Natural killer cell treated with Interleukin-12 subunit alpha and Interleukin-12 subunit beta and Interleukin-15 and Interleukin-18, amount 100 ng/mL, for 72 hours (primary cell): Measurements from ENCODE around the gene GIT1. TPM values are rescaled to one million over a fixed set of nuclear protein-coding genes. Genes with fewer than 3 reads are reported as not detected.
A peak's percentile ranks its signal among the peaks of the same experiment; 100 is the strongest.
"Not testable (repeated sequence)": the region's sequence is repeated elsewhere in the genome, so short reads cannot be mapped to it uniquely, and the experiment has no call there.

Source experiments
- ATAC-seq, 2 donors: fragments of 150-1000 bp; cut with Tn5 transposase in 1 of 2; sonication (Bioruptor Pico), chemical (Tn5 transposase) in 1 of 2; 2 replicates each; pipeline ENCODE4 v1.10.0; 2021
- DNase-seq: peaks from one replicate; pipeline ENCODE4 v3.0.0; 2022; ENCODE audit warnings: low spot score
- H3K27ac Mint-ChIP-seq, 2 donors: 1 replicate in 1 of 2; 2 replicates in 1 of 2; pipeline ENCODE4 v1.8.0; 2022; ENCODE audit warnings: mixed read lengths in 2 of 2, mild to moderate bottlenecking in 1 of 2, moderate library complexity in 1 of 2
- H3K27me3 Mint-ChIP-seq, 2 donors: 1 replicate in 1 of 2; 2 replicates in 1 of 2; pipeline ENCODE4 v1.8.0; 2022; ENCODE audit warnings: mixed read lengths in 2 of 2
- H3K36me3 Mint-ChIP-seq: one replicate; pipeline ENCODE4 v1.8.0; 2022; ENCODE audit warnings: mixed read lengths
- H3K4me1 Mint-ChIP-seq, 2 donors: 1 replicate in 1 of 2; 2 replicates in 1 of 2; pipeline ENCODE4 v1.8.0; 2022; ENCODE audit warnings: low read depth in 2 of 2, mixed read lengths in 2 of 2, mild to moderate bottlenecking in 1 of 2
- H3K4me3 Mint-ChIP-seq: one replicate; pipeline ENCODE4 v1.8.0; 2022; ENCODE audit warnings: mixed read lengths
- H3K9me3 Mint-ChIP-seq: 2 replicates; pipeline ENCODE4 v1.8.0; 2022; ENCODE audit warnings: mixed read lengths
- total RNA-seq, 2 donors: library from RNA; stranded (reverse); gene quantifications; one replicate each; pipeline ENCODE4 v1.2.3, GENCODE V29; 2022

The GIT1 gene
- total RNA-seq, 2 donors from 2014 or later = 40.8 to 111 TPM

DNA sequence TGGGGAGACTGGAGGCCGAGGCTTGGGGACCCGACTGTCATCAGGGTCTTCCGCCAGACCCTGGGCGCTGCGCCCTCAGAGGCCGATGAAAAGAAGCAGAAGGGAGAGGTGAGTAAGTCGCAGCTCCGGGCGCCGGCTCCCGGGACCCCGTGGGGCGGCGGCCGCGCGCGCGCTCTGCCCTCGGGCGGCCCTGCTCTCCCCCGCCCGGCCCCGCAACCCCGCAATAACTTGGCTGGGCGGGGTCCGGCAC is 22.2 kb downstream of the GIT1 start:
- Mint-ChIP-seq H3K27ac (peak overlapping the region in 1 of 2 donors; percentile 92), H3K9me3 (no peaks in the 10 kb centered on the region), H3K4me1 (peaks cover 36 to 37% of the 10 kb centered on the region in 2 donors), H3K27me3 (no peaks in the 10 kb centered on the region), H3K4me3 (peak overlapping the region; percentile 99), H3K36me3 (no peaks in the 10 kb centered on the region)
- ATAC-seq = peak; percentile 8 to 14
- DNase-seq = peak; percentile 57

DNA sequence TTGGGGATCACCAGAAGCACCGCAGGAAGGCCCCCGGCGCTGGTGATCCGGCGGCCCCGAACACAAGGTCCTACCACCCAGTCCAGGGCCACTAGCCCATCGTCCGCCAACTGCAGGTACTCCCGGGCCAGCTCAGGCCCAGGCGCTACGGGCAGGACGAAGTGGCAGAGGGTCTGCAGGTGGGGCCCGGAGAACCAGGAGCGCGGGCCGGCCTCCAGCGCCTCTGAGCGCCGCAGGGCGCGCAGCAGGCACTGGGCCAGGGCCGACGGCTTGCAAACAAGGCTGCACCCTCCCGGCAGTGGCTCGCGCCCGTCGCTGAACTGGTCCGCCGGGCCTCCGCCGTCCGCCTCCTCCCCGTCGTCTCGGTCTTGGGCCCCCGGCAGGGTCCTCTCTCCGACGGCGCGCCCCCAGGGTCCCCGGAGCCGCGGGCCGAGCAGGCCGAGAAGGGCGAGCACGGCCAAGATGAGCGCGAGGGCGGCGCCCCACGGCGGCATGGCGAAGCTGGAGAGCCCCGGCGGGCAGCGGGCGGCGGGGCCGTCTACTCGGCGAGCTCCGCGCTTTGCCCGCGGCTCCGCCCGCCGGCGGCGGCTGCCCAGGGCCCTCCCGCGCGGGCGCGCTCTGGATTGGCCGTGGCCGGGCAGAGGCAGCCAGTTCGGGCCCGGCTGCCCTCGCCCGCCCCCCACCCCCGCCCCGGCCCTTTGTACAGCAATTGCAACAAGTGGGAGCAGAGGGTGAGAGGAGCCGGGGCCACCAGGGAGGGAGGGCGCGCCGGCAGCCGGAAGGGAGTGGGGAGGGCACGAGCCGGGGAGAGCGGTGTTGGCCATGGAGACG is 22.8 kb downstream of the GIT1 start, which contains the start of gene ABHD15:
ABHD15 (minus strand) TSS at position 565 of the 831 bp plus-strand sequence; CDS start at position 494, 71 bp downstream.
- Mint-ChIP-seq H3K36me3 (no peaks in the 10 kb centered on the region), H3K9me3 (no peaks in the 10 kb centered on the region), H3K27ac (peak within 1 kb of the TSS; percentile 90 to 92), H3K4me1 (peaks cover 41 to 42% of the 10 kb centered on the region in 2 donors), H3K4me3 (peak within 1 kb of the TSS; percentile 99), H3K27me3 (no peaks in the 10 kb centered on the region)
- DNase-seq (peak; percentile 83), ATAC-seq (peak; percentile 59 to 78)

DNA sequence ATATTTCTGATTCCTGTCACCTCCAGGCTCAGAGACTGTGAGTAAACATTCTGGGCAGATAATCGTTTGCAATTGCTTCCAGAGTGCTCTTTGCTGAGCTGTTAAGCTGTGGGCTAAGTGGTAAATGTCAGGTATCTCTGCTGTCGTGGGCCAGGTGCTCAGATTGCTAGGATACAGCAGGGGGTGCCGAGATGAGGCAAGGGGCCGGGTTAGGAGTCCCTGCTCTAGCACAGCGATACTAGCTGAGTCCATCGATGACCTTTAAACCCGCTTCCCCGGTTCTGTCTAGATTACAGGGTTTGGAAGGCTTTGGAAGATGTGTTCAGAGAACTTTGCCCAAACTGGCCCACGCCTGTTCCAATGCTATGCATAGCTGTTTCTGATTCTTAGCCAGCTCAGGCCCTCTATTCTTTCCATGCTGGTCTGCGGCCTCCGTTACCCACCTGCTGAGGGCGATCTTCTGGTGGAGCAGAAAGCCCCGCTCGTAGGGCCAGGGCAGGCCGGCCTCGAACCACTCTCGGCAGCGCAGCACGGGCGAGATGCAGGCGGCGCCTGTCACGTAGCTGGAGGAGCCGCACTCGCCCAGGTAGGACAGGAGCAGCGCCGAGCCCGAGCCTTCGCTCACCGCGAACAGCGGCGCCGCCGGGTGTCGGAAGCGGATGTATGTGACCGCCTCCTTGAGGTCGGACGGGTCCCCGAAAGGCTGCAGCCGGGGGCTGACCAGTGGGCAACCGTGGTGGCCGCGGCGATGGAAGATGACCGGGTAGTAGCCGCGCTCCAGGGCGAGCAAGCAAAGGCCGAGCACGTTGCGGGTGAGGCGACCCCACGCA is 23.6 kb downstream of the GIT1 start:
- no peaks in the 10 kb centered on the region for H3K9me3 Mint-ChIP-seq
- peak overlapping the region; percentile 99 for H3K4me3 Mint-ChIP-seq
- ATAC-seq (peak; percentile 22 to 37), DNase-seq (peak; percentile 65)
- no peaks in the 10 kb centered on the region for H3K27me3 Mint-ChIP-seq
- H3K4me1 Mint-ChIP-seq = peaks cover 40 to 44% of the 10 kb centered on the region in 2 donors
- no peaks in the 10 kb centered on the region for H3K36me3 Mint-ChIP-seq
- peak overlapping the region; percentile 86 to 87 for H3K27ac Mint-ChIP-seq

DNA sequence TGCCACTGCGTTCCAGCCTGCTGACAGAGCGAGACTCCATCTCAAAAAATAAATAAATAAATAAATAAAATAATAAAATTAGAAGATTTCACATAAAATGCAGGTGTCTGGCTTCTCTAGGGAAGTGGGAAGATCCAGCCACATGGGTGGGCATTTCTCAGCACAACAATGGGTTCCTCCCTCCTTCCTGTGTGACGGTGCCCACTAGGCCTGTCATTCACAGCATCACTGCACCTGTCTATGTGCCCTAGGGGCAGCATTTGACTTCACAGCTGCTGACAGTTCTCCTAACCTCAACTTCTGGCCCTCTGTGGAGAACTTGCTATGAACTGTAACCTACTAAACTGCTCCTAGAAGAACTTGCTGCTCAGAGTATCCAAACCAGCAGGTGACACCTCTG is 25.6 kb downstream of the GIT1 start:
- DNase-seq = peak; percentile 53
- Mint-ChIP-seq H3K4me1 (peaks cover 35 to 39% of the 10 kb centered on the region in 2 donors), H3K36me3 (no peaks in the 10 kb centered on the region)

DNA sequence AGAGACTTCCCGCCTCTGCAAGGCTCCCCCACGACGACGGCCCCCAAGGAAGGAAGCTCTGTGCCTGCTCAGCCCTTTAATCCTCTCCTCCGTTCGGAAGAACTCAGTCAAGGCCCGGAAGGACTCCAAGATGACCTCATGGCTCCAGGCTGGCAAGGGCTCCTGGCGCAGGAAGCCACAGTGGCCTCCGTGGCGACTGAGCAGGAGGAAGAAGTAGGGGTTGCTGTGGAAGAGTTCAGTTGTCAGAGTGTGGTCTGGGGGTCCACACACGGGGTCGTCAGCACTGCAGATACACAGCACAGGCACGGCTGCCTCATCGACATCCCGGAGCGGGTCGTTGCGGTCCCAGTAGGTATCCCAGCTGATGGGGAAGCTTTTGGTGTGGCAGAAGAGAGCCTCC is 26.8 kb downstream of the GIT1 start:
- Mint-ChIP-seq H3K36me3 (no peaks in the 10 kb centered on the region), H3K9me3 (no peaks in the 10 kb centered on the region), H3K4me1 (peaks cover 38 to 39% of the 10 kb centered on the region in 2 donors), H3K4me3 (no peak overlapping the region), H3K27me3 (no peaks in the 10 kb centered on the region), H3K27ac (peak overlapping the region; percentile 71 to 90)
- no peak for ATAC-seq
- peak; percentile 25 for DNase-seq

More for the DNA sequence above, 25.6 kb downstream of the GIT1 start:
- no peaks in the 10 kb centered on the region for H3K27me3 Mint-ChIP-seq
- H3K4me3 Mint-ChIP-seq = peak overlapping the region; percentile 34
- H3K27ac Mint-ChIP-seq = peak overlapping the region; percentile 43 to 54
- H3K9me3 Mint-ChIP-seq = no peaks in the 10 kb centered on the region
- no peak for ATAC-seq

DNA sequence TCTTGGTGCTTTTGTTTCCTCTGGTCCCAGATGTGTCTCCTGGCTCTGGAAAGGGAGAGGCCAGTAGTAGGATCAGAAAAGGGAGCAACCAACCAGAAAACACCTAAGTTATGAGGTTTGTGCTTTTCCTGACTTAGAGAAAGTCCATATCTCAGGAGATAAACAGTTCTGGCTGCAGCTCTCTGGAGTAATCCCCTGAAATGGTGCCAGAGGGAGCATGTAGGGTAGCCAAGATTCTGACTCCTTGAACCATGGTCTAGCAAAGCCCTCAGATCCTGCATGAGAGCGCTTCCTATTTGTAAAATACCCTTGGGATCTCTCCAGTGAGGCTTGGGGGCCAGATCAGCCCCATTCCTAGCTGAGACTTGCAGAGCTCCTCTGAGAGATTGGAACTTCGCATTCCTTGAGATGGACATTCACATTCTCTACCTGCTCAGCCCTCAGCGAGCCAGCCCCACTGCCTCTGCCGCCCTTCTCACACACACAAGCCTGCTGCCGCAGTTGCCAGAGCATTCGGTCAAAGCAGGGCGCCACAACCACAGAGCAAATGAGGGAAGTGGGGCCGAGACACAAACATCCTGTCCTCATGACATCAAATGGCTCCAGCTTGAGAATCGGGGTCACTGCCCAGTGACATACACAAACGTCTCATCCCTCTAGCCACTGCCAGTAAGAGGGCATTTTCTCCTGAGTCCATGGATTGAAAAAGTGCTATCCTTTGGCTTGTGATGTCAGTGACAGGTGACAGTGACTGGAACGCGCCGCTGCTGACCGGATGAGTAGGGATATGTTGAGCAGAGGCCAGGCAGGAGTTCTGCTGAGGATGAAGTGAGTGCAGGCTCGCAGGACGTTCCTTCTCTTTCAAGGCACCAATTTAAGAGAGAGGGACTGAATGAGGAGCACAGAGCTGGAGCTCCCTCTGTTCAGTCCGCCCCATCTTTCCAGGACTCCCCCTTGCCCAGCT is 27.6 kb downstream of the GIT1 start:
- Mint-ChIP-seq H3K27me3 (no peaks in the 10 kb centered on the region), H3K4me1 (peaks cover 46% of the 10 kb centered on the region in 2 donors), H3K36me3 (no peaks in the 10 kb centered on the region), H3K27ac (peak overlapping the region; percentile 71 to 90), H3K9me3 (no peaks in the 10 kb centered on the region), H3K4me3 (peak overlapping the region; percentile 71)
- peak; percentile 58 for DNase-seq
- peak in 1 of 2 donors; percentile 39 for ATAC-seq

DNA sequence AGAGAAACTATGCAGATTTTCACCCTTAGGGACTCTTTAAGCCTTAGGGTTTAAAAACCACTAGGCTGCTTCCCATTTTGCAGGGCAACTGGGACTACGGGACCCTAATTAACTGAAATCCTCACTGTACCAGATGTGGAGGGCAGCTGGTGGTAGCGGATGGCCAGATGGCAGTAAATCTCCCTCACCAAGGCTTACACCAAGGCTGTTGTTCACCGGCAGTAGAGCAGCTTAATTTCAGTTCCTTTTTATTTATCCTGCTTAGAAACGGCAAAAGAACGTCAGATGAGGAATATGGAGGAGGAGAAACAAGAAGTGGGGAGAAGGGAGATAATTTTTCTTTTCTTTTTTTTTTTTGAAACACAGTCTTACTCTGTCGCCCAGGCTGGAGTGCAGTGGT is 29.1 kb downstream of the GIT1 start:
- H3K4me1 Mint-ChIP-seq = peaks cover 40% of the 10 kb centered on the region in 2 donors

DNA sequence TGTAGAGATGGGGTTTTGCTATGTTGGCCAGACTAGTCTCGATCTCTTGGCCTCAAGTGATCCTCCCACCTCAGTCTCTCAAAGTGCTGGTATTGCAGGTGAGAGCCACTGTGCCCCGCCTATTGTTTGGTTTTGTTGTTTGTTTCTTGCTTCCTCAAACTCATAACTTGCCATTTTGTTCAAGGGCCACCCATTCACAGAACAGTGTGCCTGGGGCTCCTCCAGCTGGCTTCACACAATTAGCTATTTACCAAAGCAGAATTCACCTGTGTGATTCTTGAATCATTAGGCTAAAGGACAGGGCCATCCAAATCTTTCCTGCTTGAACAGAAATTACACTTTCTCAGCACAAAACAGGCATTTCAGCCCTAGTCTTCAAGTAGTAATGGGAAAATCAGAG is 29.8 kb downstream of the GIT1 start:
- no peaks in the 10 kb centered on the region for H3K9me3 Mint-ChIP-seq
- no peak for ATAC-seq
- peaks cover 39 to 40% of the 10 kb centered on the region in 2 donors for H3K4me1 Mint-ChIP-seq
- H3K27me3 Mint-ChIP-seq = no peaks in the 10 kb centered on the region
- no peak overlapping the region for H3K4me3 Mint-ChIP-seq
- H3K36me3 Mint-ChIP-seq = no peaks in the 10 kb centered on the region
- H3K27ac Mint-ChIP-seq = no peak overlapping the region
- no peak for DNase-seq

More for the DNA sequence above, 29.1 kb downstream of the GIT1 start:
- DNase-seq (no peak), ATAC-seq (no peak)
- H3K9me3 Mint-ChIP-seq = no peaks in the 10 kb centered on the region
- no peaks in the 10 kb centered on the region for H3K36me3 Mint-ChIP-seq
- no peak overlapping the region for H3K4me3 Mint-ChIP-seq
- peak overlapping the region in 1 of 2 donors; percentile 53 for H3K27ac Mint-ChIP-seq
- no peaks in the 10 kb centered on the region for H3K27me3 Mint-ChIP-seq

DNA sequence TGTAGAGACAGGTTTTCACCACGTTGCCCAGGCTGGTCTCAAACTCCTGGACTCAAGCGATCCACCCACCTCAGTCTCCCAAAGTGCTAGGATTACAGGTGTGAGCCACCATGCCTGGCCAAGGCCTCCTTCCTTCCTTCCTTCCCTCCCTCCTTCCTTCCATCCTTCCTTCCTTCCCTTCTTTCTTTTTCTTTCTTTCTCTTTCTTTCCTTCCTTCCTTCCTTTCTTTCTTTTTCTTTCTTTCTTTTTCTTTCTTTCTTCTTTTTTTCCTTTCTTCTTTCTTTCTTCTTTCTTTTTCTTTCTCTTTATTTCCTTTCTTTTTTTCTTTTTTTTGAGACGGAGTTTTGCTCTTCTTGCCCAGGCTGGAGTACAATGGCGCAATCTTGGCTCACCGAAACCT is 31.3 kb downstream of the GIT1 start:
- not testable (repeated sequence) for H3K27me3 Mint-ChIP-seq, DNase-seq, H3K4me3 Mint-ChIP-seq, H3K36me3 Mint-ChIP-seq, H3K9me3 Mint-ChIP-seq, ATAC-seq
- peak overlapping the region; percentile 8 to 37 for H3K27ac Mint-ChIP-seq
- H3K4me1 Mint-ChIP-seq = peaks cover 31 to 35% of the 10 kb centered on the region in 2 donors

DNA sequence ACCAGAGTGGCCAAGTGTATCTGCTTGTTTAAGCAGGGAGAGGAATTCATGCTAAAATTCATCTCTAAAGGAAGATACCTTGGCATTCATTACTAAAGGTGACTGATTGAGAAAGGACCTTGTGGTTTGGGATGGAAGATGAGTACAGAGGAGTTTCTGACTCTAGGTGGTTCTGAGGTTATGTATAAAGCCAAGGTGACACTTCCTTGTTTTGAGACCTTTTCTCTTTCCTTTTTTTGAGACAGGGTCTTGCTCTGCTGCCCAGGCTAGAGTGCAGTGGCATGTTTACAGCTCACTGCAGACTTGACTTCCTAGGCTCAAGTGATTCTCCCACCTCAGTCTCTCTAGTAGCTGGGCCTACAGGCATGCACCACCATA is 31.7 kb downstream of the GIT1 start:
- DNase-seq (no peak), ATAC-seq (peak in 1 of 2 donors; percentile 55)
- Mint-ChIP-seq H3K4me1 (peaks cover 29 to 32% of the 10 kb centered on the region in 2 donors), H3K27ac (peak overlapping the region; percentile 8 to 26), H3K9me3 (no peaks in the 10 kb centered on the region), H3K36me3 (no peaks in the 10 kb centered on the region), H3K27me3 (no peaks in the 10 kb centered on the region), H3K4me3 (no peak overlapping the region)

DNA sequence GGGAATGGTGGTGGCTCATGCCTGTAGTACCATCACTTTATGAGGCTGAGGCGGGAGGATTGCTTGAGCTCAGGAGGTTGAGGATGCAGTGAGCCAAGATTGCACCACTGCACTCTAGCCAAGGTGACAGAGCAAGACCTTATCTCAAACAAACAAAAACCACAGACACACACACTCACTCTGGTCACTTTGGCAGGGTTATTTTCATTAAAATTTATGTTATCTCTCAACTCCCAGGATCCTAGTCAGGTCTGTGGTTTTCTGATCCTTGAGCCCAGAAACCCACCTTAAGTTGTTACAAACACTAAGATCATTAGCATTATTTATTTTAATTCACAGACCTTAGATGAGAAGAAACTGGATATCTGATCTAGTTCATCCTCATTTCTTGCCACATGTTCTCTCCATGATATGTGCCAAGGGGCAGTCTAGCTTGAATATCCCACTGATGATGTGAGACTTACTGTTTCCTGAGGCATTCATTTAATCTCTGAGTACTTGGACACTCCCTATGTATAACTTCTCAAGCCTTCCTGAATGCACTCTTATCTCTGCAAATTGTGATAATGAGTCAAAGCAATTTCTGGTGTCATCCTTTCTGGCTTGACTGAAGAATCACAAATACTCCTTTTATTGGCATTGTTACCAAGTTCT is 32.2 kb downstream of the GIT1 start:
- Mint-ChIP-seq H3K36me3 (no peaks in the 10 kb centered on the region), H3K27me3 (no peaks in the 10 kb centered on the region), H3K9me3 (no peaks in the 10 kb centered on the region), H3K4me3 (no peak overlapping the region), H3K4me1 (peaks cover 24 to 27% of the 10 kb centered on the region in 2 donors), H3K27ac (peak overlapping the region; percentile 8 to 26)
- ATAC-seq = peak in 1 of 2 donors; percentile 35
- no peak for DNase-seq

DNA sequence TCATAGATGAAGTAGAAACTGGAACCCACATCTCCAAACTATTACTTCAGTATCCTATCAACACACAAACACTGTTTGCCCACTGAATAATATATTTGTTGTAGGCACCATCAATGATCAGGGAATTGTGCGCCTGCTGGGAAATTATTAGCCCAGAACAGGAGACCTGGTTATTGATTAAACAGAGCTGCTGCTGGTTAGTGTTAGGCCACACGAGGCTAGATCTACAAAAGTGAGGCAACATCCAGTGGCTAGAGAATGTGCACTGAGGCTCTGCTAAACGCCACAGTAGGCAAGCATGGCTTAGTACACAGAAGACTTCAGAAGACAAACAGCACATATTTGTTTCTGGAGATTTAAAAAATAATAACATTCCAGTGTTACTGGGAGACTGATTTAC is 33.6 kb downstream of the GIT1 start:
- Mint-ChIP-seq H3K27ac (no peak overlapping the region), H3K4me3 (no peak overlapping the region)

More for the DNA sequence above, 33.6 kb downstream of the GIT1 start:
- ATAC-seq (no peak), DNase-seq (no peak)
- Mint-ChIP-seq H3K9me3 (no peaks in the 10 kb centered on the region), H3K4me1 (peaks cover 15 to 19% of the 10 kb centered on the region in 2 donors), H3K36me3 (no peaks in the 10 kb centered on the region), H3K27me3 (no peaks in the 10 kb centered on the region)
